Astrocyte of the cerebellum (primary cell): Measurements from ENCODE around the gene TFCP2L1.

Source experiments
- DNase-seq: peaks from one replicate; pipeline ENCODE4 v3.0.0-alpha.2; 2011; ENCODE audit warnings: low read depth
- H3K4me3 ChIP-seq: 2 replicates; pipeline ENCODE4 v1.5.1; 2011; ENCODE audit warnings: mild to moderate bottlenecking, low read depth, low read length, moderate library complexity
- CTCF ChIP-seq: IDR thresholded peaks from 2 replicates; pipeline ENCODE4 v1.5.1; 2012; ENCODE audit warnings: low read length, low read depth, moderate library complexity, mild to moderate bottlenecking; ENCODE audit errors: missing control alignments
- in situ Hi-C: cut with HindIII; loops from 2 replicates; pipeline ENCODE4 v1.10.0; 2017; ENCODE audit warnings: low sequenced_read_pairs

Gene TFCP2L1

GRCh38 chr2:121244616-121245015 lies 40.4 kb downstream of the TFCP2L1 start:
- DNase-seq: no peak
- no peak for TF ChIP-seq CTCF
- in situ Hi-C loops: no loop called here
- no peak overlapping the region for H3K4me3 ChIP-seq

- no peak for TF ChIP-seq CTCF
- in situ Hi-C loops: no loop called here
- no peak overlapping the region for H3K4me3 ChIP-seq
- no peak for DNase-seq
Observed at GRCh38 chr2:121243821-121244460, 41.1 kb downstream of the TFCP2L1 start.

- H3K4me3 ChIP-seq: no peak overlapping the region
- DNase-seq: no peak
- in situ Hi-C loops: no loop called here
- TF ChIP-seq CTCF: no peak
Observed at GRCh38 chr2:121242976-121243375, 42.0 kb downstream of the TFCP2L1 start.

GRCh38 chr2:121242175-121242875 lies 42.7 kb downstream of the TFCP2L1 start:
- in situ Hi-C loops: no loop called here
- no peak overlapping the region for H3K4me3 ChIP-seq
- no peak for TF ChIP-seq CTCF
- DNase-seq: no peak

GRCh38 chr2:121241466-121241865 lies 43.5 kb downstream of the TFCP2L1 start:
- TF ChIP-seq CTCF: no peak
- in situ Hi-C loops: no loop called here
- no peak for DNase-seq
- H3K4me3 ChIP-seq: no peak overlapping the region

GRCh38 chr2:121240436-121240835 lies 44.6 kb downstream of the TFCP2L1 start:
- in situ Hi-C loops: no loop called here
- no peak for TF ChIP-seq CTCF

More at GRCh38 chr2:121240436-121240835, 44.6 kb downstream of the TFCP2L1 start:
- no peak overlapping the region for H3K4me3 ChIP-seq
- no peak for DNase-seq
